ENCODE data around the gene RASIP1.
"Not testable (repeated sequence)": the region's sequence is repeated elsewhere in the genome, so short reads cannot be mapped to it uniquely, and the experiment has no call there.

Gene RASIP1

GRCh38 chr19:48728911-48729664 lies 11.3 kb downstream of the RASIP1 start:
- peaks cover 25% of the 10 kb centered on the region for H3K36me3 Mint-ChIP-seq (ENCODE audit: low read depth)
- no peak overlapping the region for H3K4me3 Mint-ChIP-seq
- no peak overlapping the region for H3K27ac Mint-ChIP-seq
- peaks cover 24% of the 10 kb centered on the region for H3K9me3 Mint-ChIP-seq
- peaks cover 4% of the 10 kb centered on the region for H3K27me3 Mint-ChIP-seq (ENCODE audit: low read depth)
- peaks cover 17% of the 10 kb centered on the region for H3K4me1 Mint-ChIP-seq (ENCODE audit: low read depth)

GRCh38 chr19:48726556-48726955 lies 13.9 kb downstream of the RASIP1 start:
- H3K27me3 Mint-ChIP-seq (ENCODE audit: low read depth), result peaks cover 3% of the 10 kb centered on the region
- peak overlapping the region; percentile 15 for H3K4me3 Mint-ChIP-seq
- peaks cover 18% of the 10 kb centered on the region for H3K4me1 Mint-ChIP-seq (ENCODE audit: low read depth)
- H3K36me3 Mint-ChIP-seq (ENCODE audit: low read depth), result peaks cover 25% of the 10 kb centered on the region
- peak overlapping the region; percentile 95 for H3K27ac Mint-ChIP-seq
- peaks cover 24% of the 10 kb centered on the region for H3K9me3 Mint-ChIP-seq

GRCh38 chr19:48724796-48725753 lies 15.3 kb downstream of the RASIP1 start:
- Mint-ChIP-seq H3K27me3 (ENCODE audit: low read depth) (no peaks in the 10 kb centered on the region), H3K4me1 (ENCODE audit: low read depth) (peaks cover 29% of the 10 kb centered on the region), H3K36me3 (ENCODE audit: low read depth) (peaks cover 25% of the 10 kb centered on the region), H3K4me3 (peak overlapping the region; percentile 26), H3K27ac (peak overlapping the region; percentile 78), H3K9me3 (peaks cover 24% of the 10 kb centered on the region)

- Mint-ChIP-seq H3K27ac (peak overlapping the region; percentile 36), H3K36me3 (ENCODE audit: low read depth) (peaks cover 19% of the 10 kb centered on the region), H3K9me3 (peaks cover 23% of the 10 kb centered on the region), H3K4me1 (ENCODE audit: low read depth) (peaks cover 29% of the 10 kb centered on the region), H3K4me3 (no peak overlapping the region), H3K27me3 (ENCODE audit: low read depth) (no peaks in the 10 kb centered on the region)
These were observed 18.2 kb downstream of the RASIP1 start for GRCh38 chr19:48722196-48722708.

- Mint-ChIP-seq H3K36me3 (ENCODE audit: low read depth) (peaks cover 8% of the 10 kb centered on the region), H3K9me3 (peaks cover 12% of the 10 kb centered on the region), H3K27ac (peak overlapping the region; percentile 99), H3K4me3 (peak overlapping the region; percentile 94), H3K4me1 (ENCODE audit: low read depth) (peaks cover 22% of the 10 kb centered on the region), H3K27me3 (ENCODE audit: low read depth) (no peaks in the 10 kb centered on the region)
These were observed 19.7 kb downstream of the RASIP1 start for GRCh38 chr19:48720613-48721296.

- Mint-ChIP-seq H3K4me1 (ENCODE audit: low read depth) (peaks cover 18% of the 10 kb centered on the region), H3K9me3 (peaks cover 7% of the 10 kb centered on the region), H3K36me3 (ENCODE audit: low read depth) (peaks cover 6% of the 10 kb centered on the region), H3K27ac (peak overlapping the region; percentile 99), H3K4me3 (peak overlapping the region; percentile 94), H3K27me3 (ENCODE audit: low read depth) (no peaks in the 10 kb centered on the region)
These were observed 20.2 kb downstream of the RASIP1 start for GRCh38 chr19:48720251-48720612.

- Mint-ChIP-seq H3K4me1 (ENCODE audit: low read depth) (peaks cover 16% of the 10 kb centered on the region), H3K9me3 (peaks cover under 1% of the 10 kb centered on the region), H3K27ac (peak within 1 kb of the TSS; percentile 99), H3K36me3 (ENCODE audit: low read depth) (no peaks in the 10 kb centered on the region), H3K4me3 (peak within 1 kb of the TSS; percentile 94), H3K27me3 (ENCODE audit: low read depth) (no peaks in the 10 kb centered on the region)
These were observed 20.9 kb downstream of the RASIP1 start, which contains the start of gene MAMSTR for GRCh38 chr19:48719263-48720171. MAMSTR (minus strand) TSS chr19:48719725; CDS start chr19:48719031, 694 bp downstream.

- H3K9me3 Mint-ChIP-seq, result no peaks in the 10 kb centered on the region
- H3K4me1 Mint-ChIP-seq (ENCODE audit: low read depth), result peaks cover 14% of the 10 kb centered on the region
- no peak overlapping the region for H3K4me3 Mint-ChIP-seq
- H3K36me3 Mint-ChIP-seq (ENCODE audit: low read depth), result no peaks in the 10 kb centered on the region
- no peaks in the 10 kb centered on the region for H3K27me3 Mint-ChIP-seq (ENCODE audit: low read depth)
- no peak overlapping the region for H3K27ac Mint-ChIP-seq
These were observed 21.6 kb downstream of the RASIP1 start for GRCh38 chr19:48718711-48719231.

- not testable (repeated sequence) for H3K9me3 Mint-ChIP-seq; H3K27ac Mint-ChIP-seq; H3K36me3 Mint-ChIP-seq (ENCODE audit: low read depth); H3K27me3 Mint-ChIP-seq (ENCODE audit: low read depth); H3K4me3 Mint-ChIP-seq
- H3K4me1 Mint-ChIP-seq (ENCODE audit: low read depth), result peaks cover 16% of the 10 kb centered on the region
These were observed 22.3 kb downstream of the RASIP1 start for GRCh38 chr19:48718106-48718505.

- Mint-ChIP-seq H3K4me1 (ENCODE audit: low read depth) (peaks cover 16% of the 10 kb centered on the region), H3K27ac (no peak overlapping the region)
These were observed 23.7 kb downstream of the RASIP1 start for GRCh38 chr19:48716562-48717291.

GRCh38 chr19:48715681-48716171 lies 24.7 kb downstream of the RASIP1 start:
- Mint-ChIP-seq H3K27ac (no peak overlapping the region), H3K36me3 (ENCODE audit: low read depth) (no peaks in the 10 kb centered on the region), H3K4me1 (ENCODE audit: low read depth) (peaks cover 10% of the 10 kb centered on the region), H3K4me3 (no peak overlapping the region), H3K27me3 (ENCODE audit: low read depth) (no peaks in the 10 kb centered on the region), H3K9me3 (no peaks in the 10 kb centered on the region)

More at GRCh38 chr19:48716562-48717291, 23.7 kb downstream of the RASIP1 start:
- Mint-ChIP-seq H3K27me3 (ENCODE audit: low read depth) (no peaks in the 10 kb centered on the region), H3K9me3 (no peaks in the 10 kb centered on the region), H3K36me3 (ENCODE audit: low read depth) (no peaks in the 10 kb centered on the region), H3K4me3 (peak overlapping the region; percentile 55)

GRCh38 chr19:48714759-48715675 lies 25.4 kb downstream of the RASIP1 start:
- Mint-ChIP-seq H3K4me1 (ENCODE audit: low read depth) (peaks cover 5% of the 10 kb centered on the region), H3K4me3 (peak overlapping the region; percentile 84), H3K36me3 (ENCODE audit: low read depth) (no peaks in the 10 kb centered on the region), H3K27me3 (ENCODE audit: low read depth) (no peaks in the 10 kb centered on the region), H3K27ac (peak overlapping the region; percentile 74), H3K9me3 (no peaks in the 10 kb centered on the region)

All from T-helper 1 cell treated with Interleukin-12 subunit alpha and Interleukin-12 subunit beta and Interleukin-4 antibody, amounts not matched to agents 30 μg/mL and 1 μg/mL, for 36 hours (primary cell).